Left renal cortex interstitium (tissue), 4 donors: ENCODE results near the gene OR10G7. TPM values are rescaled to one million over a fixed set of nuclear protein-coding genes. Genes with fewer than 3 reads are reported as not detected.
"Not testable (repeated sequence)": the region's sequence is repeated elsewhere in the genome, so short reads cannot be mapped to it uniquely, and the experiment has no call there.

Source experiments
- DNase-seq, 4 donors: peaks; one replicate each; pipeline ENCODE4 v3.0.0-alpha.2; 2013; ENCODE audit warnings: low read depth in 4 of 4, low spot score in 2 of 4, missing footprints in 1 of 4
- polyA plus RNA-seq, 4 donors: library from polyadenylated mRNA; unstranded; fragments of 120-200 nt; gene quantifications; one replicate each; pipeline ENCODE4 v1.2.1, GENCODE V29; 2013; ENCODE audit not compliant: insufficient read length in 4 of 4

Gene OR10G7
- polyA plus RNA-seq, 4 donors = not detected

- no peak for DNase-seq
Observed at GRCh38 chr11:124043420-124043819, 2.3 kb upstream of the OR10G7 start.

GRCh38 chr11:124039557-124039956 is 1.6 kb downstream of the OR10G7 start:
- DNase-seq = no peak

- no peak for DNase-seq
Observed at GRCh38 chr11:124036666-124037065, 4.5 kb downstream of the OR10G7 start.

- DNase-seq = no peak
Observed at GRCh38 chr11:124026498-124026897, 14.6 kb downstream of the OR10G7 start, which contains the start of gene OR10G8. Gene OR10G8 (plus strand): TSS chr11:124026798. CDS start chr11:124029623, 2,825 bp downstream.

GRCh38 chr11:124015837-124016236 is 25.3 kb downstream of the OR10G7 start:
- not testable (repeated sequence) for DNase-seq

GRCh38 chr11:124012697-124013096 is 28.4 kb downstream of the OR10G7 start, which contains the start of gene OR10G4:
Gene OR10G4 (plus strand): TSS chr11:124012997. CDS start chr11:124015575, 2,578 bp downstream.
- DNase-seq = no peak

GRCh38 chr11:123995119-123995518 is 46.0 kb downstream of the OR10G7 start, which contains the start of gene OR10G6:
Gene OR10G6 (minus strand): TSS chr11:123995161. CDS start chr11:123995161, 0 bp downstream.
- no peak for DNase-seq

Other genes with a start within 250 kb of the OR10G7 start
- gene OR6M1, start 235.0 kb downstream of the OR10G7 start, polyA plus RNA-seq = not detected
- not detected for gene TMEM225, start 155.7 kb downstream of the OR10G7 start, polyA plus RNA-seq
- under 1 TPM in 1 of 4 donors, not detected in 3; 0.03 TPM for gene OR8D4, start 139.2 kb downstream of the OR10G7 start, polyA plus RNA-seq
- not detected for gene OR4D5, start 101.7 kb downstream of the OR10G7 start, polyA plus RNA-seq
- gene OR6T1, start 97.5 kb downstream of the OR10G7 start, polyA plus RNA-seq = not detected
- gene OR10S1, start 63.5 kb downstream of the OR10G7 start, polyA plus RNA-seq = not detected
- gene OR10G6, start 46.2 kb downstream of the OR10G7 start, polyA plus RNA-seq = not detected
- under 1 TPM in 1 of 4 donors, not detected in 3; 0.05 TPM for gene OR10G4, start 28.3 kb downstream of the OR10G7 start, polyA plus RNA-seq
- not detected for gene OR10G9, start 18.3 kb downstream of the OR10G7 start, polyA plus RNA-seq
- gene OR10G8, start 14.5 kb downstream of the OR10G7 start, polyA plus RNA-seq = not detected
- 10 to 100 TPM; 12.4 to 16.6 (median 14.6) TPM for gene VWA5A, start 74.1 kb upstream of the OR10G7 start, polyA plus RNA-seq
- gene OR10D3, start 142.0 kb upstream of the OR10G7 start, polyA plus RNA-seq = not detected
- gene OR8G1, start 199.8 kb upstream of the OR10G7 start, polyA plus RNA-seq = under 1 TPM in 1 of 4 donors, not detected in 3; 0.02 TPM
- not detected for gene OR8G5, start 215.1 kb upstream of the OR10G7 start, polyA plus RNA-seq